ENCODE results near the gene TRAPPC10. TPM values are rescaled to one million over a fixed set of nuclear protein-coding genes. Genes with fewer than 3 reads are reported as not detected.
A peak's percentile ranks its signal among the peaks of the same experiment; 100 is the strongest.

The TRAPPC10 gene
- total RNA-seq, 2 experiments from 2014 or later = 61.7 to 76.9 TPM

DNA sequence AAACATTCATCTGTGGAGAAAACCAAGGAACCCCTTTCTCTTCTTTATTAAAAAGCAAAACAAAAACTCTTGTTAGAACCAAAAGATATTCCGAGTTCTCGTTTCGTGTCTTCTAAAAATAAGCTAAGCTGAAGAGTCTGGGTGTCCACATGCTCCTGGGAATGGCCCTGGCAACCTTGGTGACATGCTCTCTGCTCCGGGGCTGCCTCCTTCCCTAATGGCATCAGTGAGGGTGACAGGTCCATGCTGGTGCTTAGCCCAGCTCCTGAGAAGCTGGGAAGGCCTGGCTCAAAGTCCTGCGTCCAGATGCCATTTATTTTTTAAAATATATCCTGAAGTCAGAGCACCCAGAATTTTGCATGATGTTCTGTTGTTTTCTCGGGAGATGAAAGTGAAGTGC lies 24.6 kb upstream of the TRAPPC10 start:
- Mint-ChIP-seq H3K4me3 (no peak overlapping the region), H3K36me3 (ENCODE audit: low read depth) (no peaks in the 10 kb centered on the region), H3K27ac (no peak overlapping the region), H3K9me3 (no peaks in the 10 kb centered on the region), H3K4me1 (peaks cover 14% of the 10 kb centered on the region), H3K27me3 (peaks cover 2% of the 10 kb centered on the region)
- ChIA-PET POLR2A (interaction anchor here (0.6 kb wide), 1 partner anchor 34 kb away, joined by 3 read pairs; no protein-coding TSS in a partner anchor), CTCF (no interaction called here)
- no peak for DNase-seq

GRCh38 chr21:43988016-43988415 lies 24.1 kb upstream of the TRAPPC10 start:
- CTCF ChIA-PET = no interaction called here
- no peak overlapping the region for H3K27ac Mint-ChIP-seq
- POLR2A ChIA-PET = no interaction called here

DNA sequence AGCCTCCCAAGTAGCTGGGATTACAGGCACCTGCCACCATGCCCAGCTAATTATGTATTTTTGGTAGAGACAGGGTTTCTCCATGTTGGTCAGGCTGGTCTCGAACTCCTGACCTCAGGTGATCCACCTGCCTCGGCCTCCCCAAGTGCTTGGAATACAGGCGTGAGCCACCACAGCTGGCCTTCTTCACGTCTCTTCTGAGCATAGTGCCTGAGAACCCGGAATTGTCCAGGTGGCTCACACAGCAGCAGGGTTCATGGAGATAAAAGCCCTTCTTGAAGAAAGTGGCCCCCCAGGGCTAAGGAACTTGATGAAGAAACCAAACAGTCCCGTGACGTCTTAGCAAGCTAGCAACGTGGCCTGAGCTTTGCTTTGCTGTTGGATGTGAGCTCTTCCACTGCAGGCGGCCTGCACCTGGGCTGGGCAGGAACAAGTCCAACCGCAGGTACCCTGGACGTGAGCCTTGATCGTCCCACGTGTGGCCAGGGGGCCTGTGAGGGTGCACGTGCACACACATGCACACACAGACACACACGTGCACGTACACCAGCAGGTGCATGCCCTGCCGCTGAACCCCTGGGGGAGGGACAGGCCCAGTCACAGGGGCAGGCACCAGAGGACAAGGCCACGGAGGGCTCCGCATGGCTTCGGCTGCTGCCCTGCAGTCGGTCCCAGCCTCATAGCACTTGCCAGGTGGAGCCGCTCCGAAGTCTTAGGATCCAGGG lies 23.4 kb upstream of the TRAPPC10 start:
- no peak overlapping the region for H3K27ac Mint-ChIP-seq

More at GRCh38 chr21:43988016-43988415, 24.1 kb upstream of the TRAPPC10 start:
- no peaks in the 10 kb centered on the region for H3K36me3 Mint-ChIP-seq (ENCODE audit: low read depth)
- H3K27me3 Mint-ChIP-seq = peaks cover 2% of the 10 kb centered on the region
- peaks cover 12% of the 10 kb centered on the region for H3K4me1 Mint-ChIP-seq
- H3K4me3 Mint-ChIP-seq = no peak overlapping the region
- DNase-seq = no peak
- H3K9me3 Mint-ChIP-seq = no peaks in the 10 kb centered on the region

DNA sequence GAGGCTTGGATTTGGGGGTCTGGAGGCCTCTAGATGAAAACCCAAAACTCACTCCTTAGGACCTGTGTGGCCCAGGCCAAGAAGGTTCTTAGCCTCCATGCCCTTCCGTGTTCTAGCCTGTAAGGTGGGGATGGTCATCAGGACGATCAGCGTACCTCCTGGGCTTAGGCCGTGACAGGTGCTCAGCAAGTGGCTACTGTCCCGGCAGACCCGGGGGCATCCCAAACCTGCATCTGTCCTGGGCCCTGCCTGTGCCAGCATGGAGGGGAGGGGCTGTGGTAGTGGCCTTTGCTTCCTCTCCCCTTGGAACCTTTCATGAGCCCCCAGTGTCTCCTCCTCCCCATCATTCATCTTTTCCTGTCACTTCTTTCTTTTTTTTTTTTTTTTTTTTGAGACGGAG lies 22.7 kb upstream of the TRAPPC10 start:
- CTCF ChIA-PET = no interaction called here
- Mint-ChIP-seq H3K27me3 (peaks cover 2% of the 10 kb centered on the region), H3K4me3 (no peak overlapping the region), H3K27ac (no peak overlapping the region), H3K4me1 (peaks cover 11% of the 10 kb centered on the region), H3K36me3 (ENCODE audit: low read depth) (no peaks in the 10 kb centered on the region), H3K9me3 (no peaks in the 10 kb centered on the region)
- no peak for DNase-seq
- POLR2A ChIA-PET = no interaction called here

More for the DNA sequence above, 23.4 kb upstream of the TRAPPC10 start:
- DNase-seq = no peak
- ChIA-PET CTCF (no interaction called here), POLR2A (no interaction called here)
- Mint-ChIP-seq H3K36me3 (ENCODE audit: low read depth) (no peaks in the 10 kb centered on the region), H3K27me3 (peaks cover 2% of the 10 kb centered on the region), H3K4me1 (peaks cover 11% of the 10 kb centered on the region), H3K9me3 (no peaks in the 10 kb centered on the region), H3K4me3 (no peak overlapping the region)

GRCh38 chr21:43991447-43991991 lies 20.6 kb upstream of the TRAPPC10 start:
- H3K9me3 Mint-ChIP-seq = no peaks in the 10 kb centered on the region
- ChIA-PET CTCF (interaction anchor here (1.0 to 1.3 kb wide), 2 partner anchors 15 to 65 kb away, joined by 3 to 7 read pairs; no protein-coding TSS in a partner anchor), POLR2A (no interaction called here)
- no peak for DNase-seq
- no peak overlapping the region for H3K4me3 Mint-ChIP-seq
- H3K27me3 Mint-ChIP-seq = peaks cover 2% of the 10 kb centered on the region
- no peaks in the 10 kb centered on the region for H3K36me3 Mint-ChIP-seq (ENCODE audit: low read depth)
- H3K4me1 Mint-ChIP-seq = no peaks in the 10 kb centered on the region
- H3K27ac Mint-ChIP-seq = peak overlapping the region; percentile 11

- H3K36me3 Mint-ChIP-seq (ENCODE audit: low read depth) = no peaks in the 10 kb centered on the region
Measured at GRCh38 chr21:43992121-43992520, 20.0 kb upstream of the TRAPPC10 start.

DNA sequence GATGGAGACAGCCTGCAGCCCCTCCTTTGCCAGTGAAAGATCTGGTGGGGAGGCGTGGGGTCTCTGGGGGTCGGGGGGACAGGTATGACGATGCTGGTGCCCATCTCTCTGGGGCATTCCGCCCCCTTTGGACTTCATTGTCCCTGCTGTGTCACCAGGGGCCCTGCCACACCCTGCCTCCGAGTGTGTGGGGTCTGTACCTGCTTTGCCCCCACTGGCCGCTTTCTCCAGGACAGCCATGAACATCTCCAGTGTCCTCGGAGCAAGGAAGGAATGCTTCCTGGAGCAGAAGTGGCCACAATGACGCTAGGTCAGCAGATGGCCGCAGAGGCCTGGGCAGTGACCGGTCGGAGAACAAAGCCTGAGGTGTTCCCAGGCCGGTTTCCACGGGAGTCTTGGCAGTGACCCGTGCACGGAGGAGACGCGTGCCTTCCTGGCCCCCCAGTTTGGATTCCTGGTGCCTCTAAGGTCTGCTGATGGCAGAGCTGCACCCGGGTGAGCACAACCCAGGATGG lies 18.6 kb upstream of the TRAPPC10 start:
- no peaks in the 10 kb centered on the region for H3K9me3 Mint-ChIP-seq
- peaks cover 16% of the 10 kb centered on the region for H3K27me3 Mint-ChIP-seq
- no peaks in the 10 kb centered on the region for H3K4me1 Mint-ChIP-seq
- no peak overlapping the region for H3K4me3 Mint-ChIP-seq
- no peaks in the 10 kb centered on the region for H3K36me3 Mint-ChIP-seq (ENCODE audit: low read depth)
- H3K27ac Mint-ChIP-seq = no peak overlapping the region
- ChIA-PET POLR2A (no interaction called here), CTCF (no interaction called here)
- DNase-seq = no peak

More at GRCh38 chr21:43992121-43992520, 20.0 kb upstream of the TRAPPC10 start:
- no peak for DNase-seq
- Mint-ChIP-seq H3K9me3 (no peaks in the 10 kb centered on the region), H3K4me1 (no peaks in the 10 kb centered on the region), H3K27ac (no peak overlapping the region), H3K27me3 (peaks cover 5% of the 10 kb centered on the region), H3K4me3 (no peak overlapping the region)
- ChIA-PET CTCF (interaction anchor here (0.6 to 1.3 kb wide), 4 partner anchors 15 to 1837 kb away, joined by 3 to 7 read pairs (median 3); partner anchors contain the start of gene TRAPPC10), POLR2A (no interaction called here)

DNA sequence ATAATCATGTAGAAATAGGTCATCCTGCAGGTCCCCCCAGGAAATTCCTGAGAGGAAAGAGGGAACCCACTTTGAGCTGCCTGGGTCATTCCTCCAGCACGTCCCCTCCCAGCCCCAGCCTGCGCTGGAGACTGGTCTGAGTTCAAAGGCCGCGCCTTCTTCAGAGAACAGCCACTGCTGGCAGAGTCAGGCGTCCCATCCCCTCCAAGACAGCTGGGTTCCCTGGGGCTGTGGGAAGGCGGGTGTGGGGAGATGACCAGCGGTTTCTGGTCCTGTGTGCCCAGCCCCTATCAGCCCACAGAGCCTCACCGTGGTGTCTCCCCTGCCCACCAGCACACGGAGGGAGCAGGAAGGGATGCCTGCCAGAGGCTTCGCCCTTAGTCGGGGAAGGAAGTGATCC lies 18.0 kb upstream of the TRAPPC10 start:
- Mint-ChIP-seq H3K27ac (no peak overlapping the region), H3K4me1 (no peaks in the 10 kb centered on the region), H3K36me3 (ENCODE audit: low read depth) (no peaks in the 10 kb centered on the region), H3K27me3 (peaks cover 18% of the 10 kb centered on the region), H3K4me3 (no peak overlapping the region), H3K9me3 (no peaks in the 10 kb centered on the region)
- ChIA-PET POLR2A (no interaction called here), CTCF (interaction anchor here (1.1 kb wide), 1 partner anchor 10 kb away, joined by 4 read pairs; no protein-coding TSS in a partner anchor)
- no peak for DNase-seq

DNA sequence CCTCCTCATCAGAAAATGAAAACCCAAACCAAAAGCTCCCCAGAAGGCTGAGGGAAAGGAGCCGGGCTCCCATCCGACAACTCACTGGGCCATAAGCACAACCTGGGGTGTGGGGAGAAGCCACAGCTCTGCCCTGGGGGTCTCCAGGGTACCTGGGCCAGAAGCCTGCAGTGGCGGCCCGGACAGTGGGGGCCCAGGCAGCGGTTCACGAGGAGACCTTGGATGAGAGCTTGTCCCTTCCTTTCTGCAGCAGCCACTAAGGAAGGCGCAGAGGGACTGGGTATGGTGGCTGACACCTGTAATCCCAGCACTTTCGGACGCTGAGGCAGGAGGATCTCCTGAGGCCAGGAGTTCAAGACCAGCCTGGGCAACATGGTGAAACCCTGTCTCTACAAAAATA lies 17.5 kb upstream of the TRAPPC10 start:
- ChIA-PET CTCF (interaction anchor here (1.1 kb wide), 1 partner anchor 10 kb away, joined by 4 read pairs; no protein-coding TSS in a partner anchor), POLR2A (no interaction called here)
- DNase-seq = no peak

DNA sequence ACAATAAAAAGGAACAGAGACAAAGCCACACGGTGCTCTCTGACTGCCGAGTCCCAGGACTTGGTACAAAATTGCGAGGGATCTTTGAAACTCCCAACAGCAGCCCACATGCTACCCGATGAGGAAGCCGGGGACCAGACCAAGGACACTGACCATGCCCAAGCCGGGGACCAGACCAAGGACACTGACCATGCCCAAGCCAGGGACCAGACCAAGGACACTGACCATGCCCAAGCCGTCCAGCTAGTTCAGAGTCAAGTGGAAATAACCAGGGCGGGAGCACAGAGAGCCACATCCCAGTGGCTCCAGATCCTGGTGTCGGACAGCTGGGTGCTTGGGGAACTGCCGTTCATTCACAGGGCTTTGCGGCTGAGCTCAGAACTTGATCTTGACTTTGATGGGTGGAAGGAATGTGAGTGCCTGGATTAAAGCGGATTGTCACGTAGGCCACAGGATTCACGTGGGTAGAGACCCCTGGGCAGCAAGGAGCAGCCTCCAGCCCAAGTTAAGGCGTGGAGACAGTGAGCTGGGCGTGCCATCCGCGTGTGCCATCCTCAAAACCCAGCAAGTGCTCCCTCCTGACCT lies 16.5 kb upstream of the TRAPPC10 start:
- no peak for DNase-seq
- CTCF ChIA-PET = interaction anchor here (0.8 kb wide), 1 partner anchor 98 kb away, joined by 3 read pairs; no protein-coding TSS in a partner anchor
- Mint-ChIP-seq H3K4me1 (no peaks in the 10 kb centered on the region), H3K4me3 (no peak overlapping the region), H3K36me3 (ENCODE audit: low read depth) (no peaks in the 10 kb centered on the region), H3K27me3 (peaks cover 22% of the 10 kb centered on the region), H3K27ac (no peak overlapping the region), H3K9me3 (no peaks in the 10 kb centered on the region)
- POLR2A ChIA-PET = no interaction called here

More for the DNA sequence above, 17.5 kb upstream of the TRAPPC10 start:
- H3K27me3 Mint-ChIP-seq = peaks cover 22% of the 10 kb centered on the region
- no peak overlapping the region for H3K4me3 Mint-ChIP-seq
- H3K36me3 Mint-ChIP-seq (ENCODE audit: low read depth) = no peaks in the 10 kb centered on the region
- no peaks in the 10 kb centered on the region for H3K4me1 Mint-ChIP-seq
- H3K9me3 Mint-ChIP-seq = no peaks in the 10 kb centered on the region
- no peak overlapping the region for H3K27ac Mint-ChIP-seq

GRCh38 chr21:43997766-43998742 lies 14.1 kb upstream of the TRAPPC10 start:
- Mint-ChIP-seq H3K36me3 (ENCODE audit: low read depth) (no peaks in the 10 kb centered on the region), H3K4me1 (no peaks in the 10 kb centered on the region), H3K27ac (no peak overlapping the region), H3K9me3 (no peaks in the 10 kb centered on the region), H3K27me3 (peaks cover 22% of the 10 kb centered on the region), H3K4me3 (no peak overlapping the region)
- POLR2A ChIA-PET = no interaction called here
- DNase-seq = no peak
- CTCF ChIA-PET = interaction anchor here (0.6 to 1.2 kb wide), 2 partner anchors 13 to 930 kb away, joined by 3 read pairs; no protein-coding TSS in a partner anchor

GRCh38 chr21:44000360-44000759 lies 11.7 kb upstream of the TRAPPC10 start:
- ChIA-PET CTCF (no interaction called here), POLR2A (no interaction called here)
- H3K36me3 Mint-ChIP-seq (ENCODE audit: low read depth) = no peaks in the 10 kb centered on the region
- H3K27me3 Mint-ChIP-seq = peaks cover 22% of the 10 kb centered on the region
- H3K27ac Mint-ChIP-seq = no peak overlapping the region
- no peaks in the 10 kb centered on the region for H3K4me1 Mint-ChIP-seq
- H3K4me3 Mint-ChIP-seq = no peak overlapping the region
- no peak for DNase-seq
- no peaks in the 10 kb centered on the region for H3K9me3 Mint-ChIP-seq
